SK-N-SH treated with all-trans-retinoic acid at 6 μM for 48 hours (cell line): ENCODE measurements around the gene DHX9.

Experiments
- ATAC-seq: fragments of 200-7000 bp; cut with Tn5 transposase; 3 replicates; pipeline ENCODE4 v1.9.1; 2020; ENCODE audit warnings: mild to moderate bottlenecking, moderate library complexity
- ARNTL ChIP-seq: fragments of 450-650 bp; formaldehyde crosslinking; IDR thresholded peaks from 2 replicates; pipeline ENCODE4 v1.5.0; 2020; ENCODE audit warnings: low read depth, mild to moderate bottlenecking, moderate library complexity, borderline replicate concordance
- BACH2 ChIP-seq: fragments of 250-450 bp; sonication (Bioruptor Pico); IDR thresholded peaks from 2 replicates; pipeline ENCODE4 v1.9.0; 2021; ENCODE audit warnings: mild to moderate bottlenecking, borderline replicate concordance
- CSDC2 ChIP-seq: fragments of 250-450 bp; sonication (Bioruptor Pico); IDR thresholded peaks from 2 replicates; pipeline ENCODE4 v1.5.0; 2020; ENCODE audit warnings: mild to moderate bottlenecking, moderate library complexity
- ESRRG ChIP-seq: fragments of 250-450 bp; sonication (Bioruptor Pico); IDR thresholded peaks from 2 replicates; pipeline ENCODE4 v1.6.1; 2021; ENCODE audit warnings: mild to moderate bottlenecking
- ISL1 ChIP-seq: fragments of 250-450 bp; sonication (Bioruptor Pico); IDR thresholded peaks from 2 replicates; pipeline ENCODE4 v2.1.2; 2022; ENCODE audit warnings: mild to moderate bottlenecking, moderate library complexity
- PPARA ChIP-seq: fragments of 250-450 bp; sonication (Bioruptor Pico); IDR thresholded peaks from 2 replicates; pipeline ENCODE4 v1.5.0; 2020; ENCODE audit warnings: mild to moderate bottlenecking, borderline replicate concordance
- RARB ChIP-seq: fragments of 250-450 bp; sonication (Bioruptor Pico); IDR thresholded peaks from 2 replicates; pipeline ENCODE4 v1.8.0; 2021; ENCODE audit warnings: mild to moderate bottlenecking, moderate library complexity
- SNAI2 ChIP-seq: fragments of 250-450 bp; sonication (Bioruptor Pico); IDR thresholded peaks from 2 replicates; pipeline ENCODE4 v1.5.0; 2020; ENCODE audit warnings: mild to moderate bottlenecking, moderate library complexity
- TOX ChIP-seq: fragments of 250-450 bp; sonication (Bioruptor Pico); IDR thresholded peaks from 2 replicates; pipeline ENCODE4 v1.8.0; 2021; ENCODE audit warnings: mild to moderate bottlenecking, moderate library complexity, borderline replicate concordance
- ZFP3 ChIP-seq: fragments of 250-450 bp; sonication (Bioruptor Pico); IDR thresholded peaks from 2 replicates; pipeline ENCODE4 v1.5.0; 2020; ENCODE audit warnings: mild to moderate bottlenecking, moderate library complexity
- ZFP30 ChIP-seq: fragments of 450-650 bp; formaldehyde crosslinking; IDR thresholded peaks from 2 replicates; pipeline ENCODE4 v1.5.0; 2022; ENCODE audit warnings: mild to moderate bottlenecking, moderate library complexity
- ZNF565 ChIP-seq: fragments of 450-650 bp; formaldehyde crosslinking; conservative IDR thresholded peaks from 2 replicates; pipeline ENCODE4 v1.5.0; 2020; ENCODE audit warnings: low read depth, mild to moderate bottlenecking, moderate library complexity
- ZNF8 ChIP-seq: fragments of 450-650 bp; formaldehyde crosslinking; IDR thresholded peaks from 2 replicates; pipeline ENCODE4 v1.5.0; 2020; ENCODE audit warnings: mild to moderate bottlenecking, moderate library complexity
- TF ChIP-seq, protein P1 (sequence below): fragments of 250-450 bp; sonication (Bioruptor Pico); IDR thresholded peaks from 2 replicates; pipeline ENCODE4 v1.8.0; 2021; ENCODE audit warnings: low read depth, mild to moderate bottlenecking, moderate library complexity, borderline replicate concordance
- TF ChIP-seq, protein P2 (sequence below): fragments of 250-450 bp; sonication (Bioruptor Pico); IDR thresholded peaks from 2 replicates; pipeline ENCODE4 v1.5.1; 2021; ENCODE audit warnings: mild to moderate bottlenecking, moderate library complexity
- TF ChIP-seq, protein P3 (sequence below): fragments of 250-450 bp; sonication (Bioruptor Pico); IDR thresholded peaks from 2 replicates; pipeline ENCODE4 v1.8.0; 2020; ENCODE audit warnings: mild to moderate bottlenecking, moderate library complexity, borderline replicate concordance
- TF ChIP-seq, protein P4 (sequence below): fragments of 250-450 bp; sonication (Bioruptor Pico); IDR thresholded peaks from 2 replicates; pipeline ENCODE4 v1.5.0; 2020; ENCODE audit warnings: mild to moderate bottlenecking, moderate library complexity

DHX9 gene

DNA sequence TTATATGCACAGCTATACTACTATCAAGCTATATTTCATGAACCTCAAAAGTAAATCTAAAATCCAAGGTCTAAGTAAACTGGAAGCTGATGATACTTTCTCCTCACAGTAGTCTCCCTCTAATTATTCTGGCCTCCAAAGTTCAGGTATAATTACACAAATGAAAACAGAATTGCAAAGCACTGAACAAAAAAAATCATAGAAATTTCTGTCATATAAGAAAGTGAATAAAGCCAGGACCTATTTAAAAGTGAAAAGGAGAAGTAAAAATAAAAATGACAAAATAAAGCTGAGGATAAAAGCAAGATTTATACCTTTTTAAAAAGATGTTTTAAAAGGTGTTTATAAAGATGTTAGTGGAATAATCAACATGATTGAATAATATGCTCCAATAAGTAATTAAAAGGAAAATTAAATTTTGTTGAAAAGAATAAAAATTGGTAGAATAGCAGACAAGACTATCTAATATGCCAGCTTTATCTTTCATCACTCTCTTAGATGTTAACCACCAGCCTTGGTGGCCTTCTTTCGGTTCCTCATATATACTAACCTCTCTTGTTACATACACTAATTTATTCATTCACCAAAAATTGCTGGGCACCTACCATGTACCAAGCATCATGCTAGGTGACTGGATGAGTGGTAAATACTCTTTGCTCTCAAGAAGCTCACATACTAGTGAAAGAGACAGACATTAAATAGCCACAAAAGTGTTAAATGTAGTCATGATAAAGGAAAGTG is 88.7 kb downstream of the DHX9 start:
- TF ChIP-seq, protein P1, sequence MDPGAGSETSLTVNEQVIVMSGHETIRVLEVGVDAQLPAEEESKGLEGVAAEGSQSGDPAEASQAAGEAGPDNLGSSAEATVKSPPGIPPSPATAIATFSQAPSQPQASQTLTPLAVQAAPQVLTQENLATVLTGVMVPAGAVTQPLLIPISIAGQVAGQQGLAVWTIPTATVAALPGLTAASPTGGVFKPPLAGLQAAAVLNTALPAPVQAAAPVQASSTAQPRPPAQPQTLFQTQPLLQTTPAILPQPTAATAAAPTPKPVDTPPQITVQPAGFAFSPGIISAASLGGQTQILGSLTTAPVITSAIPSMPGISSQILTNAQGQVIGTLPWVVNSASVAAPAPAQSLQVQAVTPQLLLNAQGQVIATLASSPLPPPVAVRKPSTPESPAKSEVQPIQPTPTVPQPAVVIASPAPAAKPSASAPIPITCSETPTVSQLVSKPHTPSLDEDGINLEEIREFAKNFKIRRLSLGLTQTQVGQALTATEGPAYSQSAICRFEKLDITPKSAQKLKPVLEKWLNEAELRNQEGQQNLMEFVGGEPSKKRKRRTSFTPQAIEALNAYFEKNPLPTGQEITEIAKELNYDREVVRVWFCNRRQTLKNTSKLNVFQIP (CRISPR knock-in tag), result no peak
- TF ChIP-seq BACH2 (CRISPR knock-in tag), result no peak
- no peak for TF ChIP-seq ESRRG (CRISPR knock-in tag)
- TF ChIP-seq, protein P2, sequence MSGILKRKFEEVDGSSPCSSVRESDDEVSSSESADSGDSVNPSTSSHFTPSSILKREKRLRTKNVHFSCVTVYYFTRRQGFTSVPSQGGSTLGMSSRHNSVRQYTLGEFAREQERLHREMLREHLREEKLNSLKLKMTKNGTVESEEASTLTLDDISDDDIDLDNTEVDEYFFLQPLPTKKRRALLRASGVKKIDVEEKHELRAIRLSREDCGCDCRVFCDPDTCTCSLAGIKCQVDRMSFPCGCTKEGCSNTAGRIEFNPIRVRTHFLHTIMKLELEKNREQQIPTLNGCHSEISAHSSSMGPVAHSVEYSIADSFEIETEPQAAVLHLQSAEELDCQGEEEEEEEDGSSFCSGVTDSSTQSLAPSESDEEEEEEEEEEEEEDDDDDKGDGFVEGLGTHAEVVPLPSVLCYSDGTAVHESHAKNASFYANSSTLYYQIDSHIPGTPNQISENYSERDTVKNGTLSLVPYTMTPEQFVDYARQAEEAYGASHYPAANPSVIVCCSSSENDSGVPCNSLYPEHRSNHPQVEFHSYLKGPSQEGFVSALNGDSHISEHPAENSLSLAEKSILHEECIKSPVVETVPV (CRISPR knock-in tag), result no peak
- TF ChIP-seq CSDC2 (CRISPR knock-in tag), result no peak
- no peak for TF ChIP-seq ZFP30 (CRISPR knock-in tag)
- no peak for TF ChIP-seq PPARA (CRISPR knock-in tag)
- no peak for TF ChIP-seq RARB (CRISPR knock-in tag)
- TF ChIP-seq, protein P3, sequence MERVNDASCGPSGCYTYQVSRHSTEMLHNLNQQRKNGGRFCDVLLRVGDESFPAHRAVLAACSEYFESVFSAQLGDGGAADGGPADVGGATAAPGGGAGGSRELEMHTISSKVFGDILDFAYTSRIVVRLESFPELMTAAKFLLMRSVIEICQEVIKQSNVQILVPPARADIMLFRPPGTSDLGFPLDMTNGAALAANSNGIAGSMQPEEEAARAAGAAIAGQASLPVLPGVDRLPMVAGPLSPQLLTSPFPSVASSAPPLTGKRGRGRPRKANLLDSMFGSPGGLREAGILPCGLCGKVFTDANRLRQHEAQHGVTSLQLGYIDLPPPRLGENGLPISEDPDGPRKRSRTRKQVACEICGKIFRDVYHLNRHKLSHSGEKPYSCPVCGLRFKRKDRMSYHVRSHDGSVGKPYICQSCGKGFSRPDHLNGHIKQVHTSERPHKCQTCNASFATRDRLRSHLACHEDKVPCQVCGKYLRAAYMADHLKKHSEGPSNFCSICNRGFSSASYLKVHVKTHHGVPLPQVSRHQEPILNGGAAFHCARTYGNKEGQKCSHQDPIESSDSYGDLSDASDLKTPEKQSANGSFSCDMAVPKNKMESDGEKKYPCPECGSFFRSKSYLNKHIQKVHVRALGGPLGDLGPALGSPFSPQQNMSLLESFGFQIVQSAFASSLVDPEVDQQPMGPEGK, result no peak
- no peak for TF ChIP-seq ISL1 (CRISPR knock-in tag)
- no peak for TF ChIP-seq ARNTL (CRISPR knock-in tag)
- TF ChIP-seq ZFP3 (CRISPR knock-in tag), result no peak
- no peak for TF ChIP-seq SNAI2
- TF ChIP-seq ZNF565 (CRISPR knock-in tag), result no peak
- no peak for TF ChIP-seq TOX (CRISPR knock-in tag)
- TF ChIP-seq, all 23 proteins: peak for 0
- no peak for ATAC-seq

DNA sequence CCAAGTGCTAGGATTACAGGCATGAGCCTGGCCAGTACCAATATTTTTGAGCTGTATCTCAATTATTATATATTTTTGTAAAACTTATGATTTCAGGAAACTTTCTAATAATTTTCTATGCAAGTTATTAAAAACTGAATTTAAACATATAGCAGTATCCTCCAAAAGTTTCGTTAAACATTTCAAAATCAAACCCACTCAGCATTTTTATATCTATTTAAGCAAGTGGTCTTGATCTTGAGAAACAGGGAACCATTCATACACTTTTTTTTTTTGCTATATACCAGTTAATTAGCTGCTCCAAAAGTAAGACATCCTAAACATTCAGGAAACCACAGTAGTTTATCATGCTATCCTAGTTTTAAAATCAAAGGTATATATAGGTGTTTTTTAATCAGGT is 91.8 kb downstream of the DHX9 start:
- TF ChIP-seq ZNF8 (no peak), ARNTL (CRISPR knock-in tag) (no peak), RARB (CRISPR knock-in tag) (no peak)
- TF ChIP-seq, protein P2 (CRISPR knock-in tag), result no peak
- TF ChIP-seq, all 23 proteins: peak for 0
- no peak for ATAC-seq

DNA sequence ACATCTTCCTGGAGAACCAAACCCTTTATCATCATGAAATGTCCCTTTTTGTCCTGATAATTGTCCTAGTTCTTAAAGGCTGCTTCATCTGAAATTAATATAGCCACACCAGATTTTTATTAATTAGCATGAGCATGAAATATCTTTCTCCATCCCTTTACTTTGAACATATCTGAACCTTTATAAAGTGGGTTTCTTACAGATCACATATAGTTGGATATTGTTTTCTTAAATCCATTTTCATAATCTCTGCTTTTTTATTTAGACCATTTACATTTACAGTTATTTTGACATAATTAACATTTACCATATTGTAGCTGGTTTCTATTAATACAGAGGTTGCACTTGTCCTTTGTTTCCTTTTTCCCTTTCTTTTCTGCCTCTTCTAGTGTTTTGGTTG is 96.6 kb downstream of the DHX9 start:
- TF ChIP-seq, protein P4, sequence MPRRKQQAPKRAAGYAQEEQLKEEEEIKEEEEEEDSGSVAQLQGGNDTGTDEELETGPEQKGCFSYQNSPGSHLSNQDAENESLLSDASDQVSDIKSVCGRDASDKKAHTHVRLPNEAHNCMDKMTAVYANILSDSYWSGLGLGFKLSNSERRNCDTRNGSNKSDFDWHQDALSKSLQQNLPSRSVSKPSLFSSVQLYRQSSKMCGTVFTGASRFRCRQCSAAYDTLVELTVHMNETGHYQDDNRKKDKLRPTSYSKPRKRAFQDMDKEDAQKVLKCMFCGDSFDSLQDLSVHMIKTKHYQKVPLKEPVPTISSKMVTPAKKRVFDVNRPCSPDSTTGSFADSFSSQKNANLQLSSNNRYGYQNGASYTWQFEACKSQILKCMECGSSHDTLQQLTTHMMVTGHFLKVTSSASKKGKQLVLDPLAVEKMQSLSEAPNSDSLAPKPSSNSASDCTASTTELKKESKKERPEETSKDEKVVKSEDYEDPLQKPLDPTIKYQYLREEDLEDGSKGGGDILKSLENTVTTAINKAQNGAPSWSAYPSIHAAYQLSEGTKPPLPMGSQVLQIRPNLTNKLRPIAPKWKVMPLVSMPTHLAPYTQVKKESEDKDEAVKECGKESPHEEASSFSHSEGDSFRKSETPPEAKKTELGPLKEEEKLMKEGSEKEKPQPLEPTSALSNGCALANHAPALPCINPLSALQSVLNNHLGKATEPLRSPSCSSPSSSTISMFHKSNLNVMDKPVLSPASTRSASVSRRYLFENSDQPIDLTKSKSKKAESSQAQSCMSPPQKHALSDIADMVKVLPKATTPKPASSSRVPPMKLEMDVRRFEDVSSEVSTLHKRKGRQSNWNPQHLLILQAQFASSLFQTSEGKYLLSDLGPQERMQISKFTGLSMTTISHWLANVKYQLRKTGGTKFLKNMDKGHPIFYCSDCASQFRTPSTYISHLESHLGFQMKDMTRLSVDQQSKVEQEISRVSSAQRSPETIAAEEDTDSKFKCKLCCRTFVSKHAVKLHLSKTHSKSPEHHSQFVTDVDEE, result no peak
- TF ChIP-seq, protein P3, result no peak
- no peak for TF ChIP-seq ZNF565 (CRISPR knock-in tag)
- no peak for ATAC-seq
